ENCODE measurements around the gene GSTM1.
"Not testable (repeated sequence)": the region's sequence is repeated elsewhere in the genome, so short reads cannot be mapped to it uniquely, and the experiment has no call there.

GSTM1 gene

DNA sequence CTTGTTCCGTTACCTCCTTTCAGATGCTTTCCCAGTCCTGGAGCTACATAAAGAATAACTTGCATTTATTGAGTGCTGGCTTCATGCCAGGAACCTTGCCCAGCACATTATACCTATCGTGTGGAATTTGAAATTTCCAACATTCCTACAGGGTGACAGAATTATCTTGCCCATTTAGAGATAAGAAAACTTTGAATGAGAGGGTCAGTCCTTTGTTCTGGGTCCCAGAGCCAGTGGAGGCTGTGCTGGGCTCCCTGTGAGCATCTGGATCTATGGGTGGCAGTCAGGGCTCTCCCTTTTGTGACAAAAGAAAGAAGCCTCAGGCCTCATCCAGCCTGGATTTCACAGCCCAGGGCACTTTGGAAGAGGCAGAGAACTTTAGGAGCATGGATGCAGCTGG lies 28.5 kb upstream of the GSTM1 start:
- in situ Hi-C loops (cut with MboI; ENCODE audit: low pct_unique_long_range_greater_than_20kb, low sequenced_read_pairs, unreplicated experiment), result no loop called here
- no peak for DNase-seq (ENCODE audit: low spot score)

DNA sequence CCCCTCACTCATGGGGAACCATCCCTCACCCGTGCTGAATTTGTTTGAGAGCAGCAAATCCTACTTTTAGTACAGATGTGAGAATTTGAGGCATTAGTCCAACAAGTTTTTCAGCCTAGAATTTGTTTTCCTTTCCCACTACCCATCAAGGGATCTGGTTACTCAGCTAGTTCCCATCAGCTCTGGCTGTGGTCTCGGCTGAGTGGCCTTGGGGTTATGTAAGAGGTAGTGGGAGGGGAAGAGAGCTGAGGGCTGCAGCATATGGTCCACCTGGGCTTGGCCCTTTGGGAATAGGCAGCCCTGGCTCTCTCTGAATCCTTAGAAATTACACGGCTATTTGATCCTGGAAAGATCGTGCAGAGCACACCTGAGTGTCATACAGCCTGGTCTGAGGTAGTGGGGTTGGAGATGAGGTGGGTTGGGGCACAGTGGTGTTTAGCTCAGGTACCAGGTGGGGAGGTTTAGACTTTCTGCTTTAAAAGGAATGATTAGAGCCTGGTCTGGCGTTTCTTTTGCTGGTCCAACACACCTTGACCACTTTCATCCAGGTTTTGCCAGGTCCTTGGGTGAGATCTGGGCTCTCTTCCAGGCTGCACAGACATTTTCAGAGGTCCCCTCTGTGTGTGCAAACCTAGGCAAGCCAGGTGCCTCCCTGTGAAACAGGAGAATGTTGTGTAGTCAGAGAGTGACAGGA lies 27.5 kb upstream of the GSTM1 start:
- TF ChIP-seq, protein P1, sequence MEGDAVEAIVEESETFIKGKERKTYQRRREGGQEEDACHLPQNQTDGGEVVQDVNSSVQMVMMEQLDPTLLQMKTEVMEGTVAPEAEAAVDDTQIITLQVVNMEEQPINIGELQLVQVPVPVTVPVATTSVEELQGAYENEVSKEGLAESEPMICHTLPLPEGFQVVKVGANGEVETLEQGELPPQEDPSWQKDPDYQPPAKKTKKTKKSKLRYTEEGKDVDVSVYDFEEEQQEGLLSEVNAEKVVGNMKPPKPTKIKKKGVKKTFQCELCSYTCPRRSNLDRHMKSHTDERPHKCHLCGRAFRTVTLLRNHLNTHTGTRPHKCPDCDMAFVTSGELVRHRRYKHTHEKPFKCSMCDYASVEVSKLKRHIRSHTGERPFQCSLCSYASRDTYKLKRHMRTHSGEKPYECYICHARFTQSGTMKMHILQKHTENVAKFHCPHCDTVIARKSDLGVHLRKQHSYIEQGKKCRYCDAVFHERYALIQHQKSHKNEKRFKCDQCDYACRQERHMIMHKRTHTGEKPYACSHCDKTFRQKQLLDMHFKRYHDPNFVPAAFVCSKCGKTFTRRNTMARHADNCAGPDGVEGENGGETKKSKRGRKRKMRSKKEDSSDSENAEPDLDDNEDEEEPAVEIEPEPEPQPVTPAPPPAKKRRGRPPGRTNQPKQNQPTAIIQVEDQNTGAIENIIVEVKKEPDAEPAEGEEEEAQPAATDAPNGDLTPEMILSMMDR (IDR thresholded peaks at IDR 0.05; ENCODE audit: extremely low read depth, insufficient read depth, missing control alignments), result no peak
- DNase-seq (ENCODE audit: low spot score), result no peak
- in situ Hi-C loops (cut with MboI; ENCODE audit: low pct_unique_long_range_greater_than_20kb, low sequenced_read_pairs, unreplicated experiment), result no loop called here

More for the DNA sequence above, 28.5 kb upstream of the GSTM1 start:
- TF ChIP-seq, protein P1 (IDR thresholded peaks at IDR 0.05; ENCODE audit: extremely low read depth, insufficient read depth, missing control alignments), result no peak

- DNase-seq (ENCODE audit: low spot score); in situ Hi-C loops (cut with MboI; ENCODE audit: low pct_unique_long_range_greater_than_20kb, low sequenced_read_pairs, unreplicated experiment): not testable (repeated sequence)
These were observed 27.0 kb upstream of the GSTM1 start for GRCh38 chr1:109660691-109661026.

- DNase-seq (ENCODE audit: low spot score), result no peak
- TF ChIP-seq, protein P1 (IDR thresholded peaks at IDR 0.05; ENCODE audit: extremely low read depth, insufficient read depth, missing control alignments), result no peak
- in situ Hi-C loops (cut with MboI; ENCODE audit: low pct_unique_long_range_greater_than_20kb, low sequenced_read_pairs, unreplicated experiment), result no loop called here
These were observed 26.2 kb upstream of the GSTM1 start for GRCh38 chr1:109661391-109661790.

- in situ Hi-C loops (cut with MboI; ENCODE audit: low pct_unique_long_range_greater_than_20kb, low sequenced_read_pairs, unreplicated experiment), result no loop called here
- TF ChIP-seq, protein P1 (IDR thresholded peaks at IDR 0.05; ENCODE audit: extremely low read depth, insufficient read depth, missing control alignments), result no peak
- no peak for DNase-seq (ENCODE audit: low spot score)
These were observed 22.9 kb upstream of the GSTM1 start for GRCh38 chr1:109664671-109665070.

DNA sequence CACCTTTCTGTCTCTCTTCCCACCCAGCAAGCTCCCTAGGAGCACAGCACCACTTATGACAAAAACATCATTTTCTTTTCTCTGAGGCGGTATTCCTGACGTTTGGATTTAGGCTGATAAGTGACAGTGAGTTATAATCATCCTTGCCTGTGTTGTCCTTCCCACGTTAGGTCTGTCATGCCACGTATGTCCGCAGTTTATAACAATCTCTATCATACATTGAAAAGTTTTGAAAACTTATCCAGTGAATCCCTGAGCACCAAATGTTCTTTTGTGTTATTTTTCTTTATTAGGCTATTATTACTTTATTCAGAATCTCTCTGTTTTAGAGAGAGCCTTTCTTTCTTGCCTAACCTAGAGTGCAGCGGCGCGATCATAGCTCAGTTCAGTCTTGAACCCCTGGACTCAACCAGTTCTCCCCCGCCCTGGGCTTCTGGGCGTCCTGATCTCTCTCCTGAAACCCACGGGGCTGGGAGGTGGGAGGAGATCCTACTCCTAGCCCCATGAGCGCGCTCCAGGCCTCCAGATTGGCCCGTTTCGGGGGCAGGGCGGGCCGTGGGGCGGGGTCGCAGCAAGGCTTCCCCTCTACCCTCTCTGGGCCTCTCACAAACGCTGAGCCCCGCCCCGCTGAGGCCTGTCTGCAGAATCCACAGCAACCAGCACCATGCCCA lies 20.0 kb upstream of the GSTM1 start, which contains the start of gene GSTM2:
Gene GSTM2, plus strand, starts transcription at position 606 of the 671 bp plus-strand sequence. Its CDS starts 59 bp downstream, at position 665.
- TF ChIP-seq, protein P1 (IDR thresholded peaks at IDR 0.05; ENCODE audit: extremely low read depth, insufficient read depth, missing control alignments), result no peak
- in situ Hi-C loops (cut with MboI; ENCODE audit: low pct_unique_long_range_greater_than_20kb, low sequenced_read_pairs, unreplicated experiment), result no loop called here
- peak; percentile 85 for DNase-seq (ENCODE audit: low spot score)

GRCh38 chr1:109668123-109668775 lies 19.4 kb upstream of the GSTM1 start:
- in situ Hi-C loops (cut with MboI; ENCODE audit: low pct_unique_long_range_greater_than_20kb, low sequenced_read_pairs, unreplicated experiment), result no loop called here
- TF ChIP-seq, protein P1 (IDR thresholded peaks at IDR 0.05; ENCODE audit: extremely low read depth, insufficient read depth, missing control alignments), result no peak
- DNase-seq (ENCODE audit: low spot score), result peak; percentile 5

Measured in GM13977 (cell line).